Breast epithelium (tissue), 4 donors: ENCODE results near the gene LMBR1. TPM values are rescaled to one million over a fixed set of nuclear protein-coding genes. Genes with fewer than 3 reads are reported as not detected.
"Not testable (repeated sequence)": the region's sequence is repeated elsewhere in the genome, so short reads cannot be mapped to it uniquely, and the experiment has no call there.

Source experiments
- DNase-seq, 2 donors: peaks; one replicate each; pipeline ENCODE4 v3.0.0-alpha.2; 2019; ENCODE audit warnings: low spot score in 2 of 2
- H3K27ac ChIP-seq, 2 donors: fragments of 200-600 bp; sonication (generic) in 1 of 2; one replicate each; pipeline ENCODE4 v1.5.1; 2016 to 2019; ENCODE audit warnings: mild to moderate bottlenecking in 1 of 2
- H3K27me3 ChIP-seq, 2 donors: fragments of 200-600 bp; sonication (generic) in 1 of 2; one replicate each; pipeline versions ENCODE4 v1.5.1 to v1.6.0; 2017 to 2019; ENCODE audit warnings: control low read depth in 1 of 2, mild to moderate bottlenecking in 1 of 2
- H3K36me3 ChIP-seq: fragments of 200-600 bp; one replicate; pipeline ENCODE4 v1.5.1; 2019
- H3K4me1 ChIP-seq, 2 donors: fragments of 200-600 bp; sonication (generic); one replicate each; pipeline ENCODE4 v1.5.1; 2016 to 2019; ENCODE audit warnings: control low read depth in 1 of 2
- H3K4me3 ChIP-seq, 3 donors: fragments of 200-600 bp; sonication (generic); 1 replicate in 2 of 3; 2 replicates in 1 of 3; pipeline ENCODE4 v1.5.1; 2016 to 2019; ENCODE audit warnings: mild to moderate bottlenecking in 3 of 3, moderate library complexity in 2 of 3
- H3K9me3 ChIP-seq, 2 donors: fragments of 200-600 bp; sonication (generic) in 1 of 2; one replicate each; pipeline ENCODE4 v1.5.1; 2016 to 2019; ENCODE audit warnings: control low read depth in 1 of 2
- POLR2A ChIP-seq: fragments of 450-650 bp; IDR thresholded peaks from one replicate; pipeline ENCODE4 v1.6.1; 2016; ENCODE audit warnings: antibody characterized with exemption, mild to moderate bottlenecking, moderate library complexity
- POLR2AphosphoS5 ChIP-seq, 3 donors: sonication (generic); formaldehyde crosslinking; IDR thresholded peaks; one replicate each; pipeline ENCODE4 v1.6.1; 2017; ENCODE audit warnings: antibody characterized with exemption in 3 of 3
- intact Hi-C: fragments of 100-400 bp; cut with DNase I; formaldehyde crosslinking; loops from one replicate; pipeline ENCODE4 v1.15.1; 2023; ENCODE audit warnings: low total_unique reads
- total RNA-seq, 3 donors: library from RNA; depleted of rRNA; stranded (reverse); fragments of >200 nt; gene quantifications; one replicate each; pipeline ENCODE4 v1.1.0, GENCODE V29; 2016
- TF ChIP-seq, protein P1 (sequence below), 3 donors: fragments of 450-650 bp; IDR thresholded peaks; one replicate each; pipeline ENCODE4 v1.5.1; 2016 to 2017; ENCODE audit warnings: antibody characterized with exemption in 3 of 3, mild to moderate bottlenecking in 3 of 3, moderate library complexity in 3 of 3

The LMBR1 gene
- total RNA-seq, 3 donors from 2014 or later = 69.0 to 90.6 (median 88.8) TPM

DNA sequence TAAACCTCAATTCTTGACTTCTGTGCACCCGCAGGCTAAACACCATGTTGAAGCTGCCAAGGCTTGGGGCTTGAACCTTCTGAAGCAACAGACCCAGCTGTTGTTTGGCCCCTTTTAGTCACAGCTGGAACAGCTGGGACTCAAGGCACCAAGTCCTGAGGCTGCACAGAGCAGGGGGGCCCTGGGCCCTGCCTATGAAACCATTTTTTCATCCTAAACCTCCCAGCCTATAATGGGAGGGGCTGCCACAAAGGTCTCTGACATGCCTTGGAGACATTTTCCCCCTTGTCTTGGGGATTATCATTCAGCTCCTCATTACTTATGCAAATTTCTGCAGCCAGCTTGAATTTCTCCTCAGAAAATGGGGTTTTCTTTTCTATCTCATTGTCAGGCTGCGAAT is 31.8 kb downstream of the LMBR1 start:
- TF ChIP-seq POLR2AphosphoS5 (IDR thresholded peaks at IDR 0.05) (no peak), POLR2A (no peak)
- TF ChIP-seq, protein P1, sequence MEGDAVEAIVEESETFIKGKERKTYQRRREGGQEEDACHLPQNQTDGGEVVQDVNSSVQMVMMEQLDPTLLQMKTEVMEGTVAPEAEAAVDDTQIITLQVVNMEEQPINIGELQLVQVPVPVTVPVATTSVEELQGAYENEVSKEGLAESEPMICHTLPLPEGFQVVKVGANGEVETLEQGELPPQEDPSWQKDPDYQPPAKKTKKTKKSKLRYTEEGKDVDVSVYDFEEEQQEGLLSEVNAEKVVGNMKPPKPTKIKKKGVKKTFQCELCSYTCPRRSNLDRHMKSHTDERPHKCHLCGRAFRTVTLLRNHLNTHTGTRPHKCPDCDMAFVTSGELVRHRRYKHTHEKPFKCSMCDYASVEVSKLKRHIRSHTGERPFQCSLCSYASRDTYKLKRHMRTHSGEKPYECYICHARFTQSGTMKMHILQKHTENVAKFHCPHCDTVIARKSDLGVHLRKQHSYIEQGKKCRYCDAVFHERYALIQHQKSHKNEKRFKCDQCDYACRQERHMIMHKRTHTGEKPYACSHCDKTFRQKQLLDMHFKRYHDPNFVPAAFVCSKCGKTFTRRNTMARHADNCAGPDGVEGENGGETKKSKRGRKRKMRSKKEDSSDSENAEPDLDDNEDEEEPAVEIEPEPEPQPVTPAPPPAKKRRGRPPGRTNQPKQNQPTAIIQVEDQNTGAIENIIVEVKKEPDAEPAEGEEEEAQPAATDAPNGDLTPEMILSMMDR (IDR thresholded peaks at IDR 0.05) = no peak
- no peaks in the 10 kb centered on the region for H3K27me3 ChIP-seq
- H3K9me3 ChIP-seq = peaks cover 21 to 27% of the 10 kb centered on the region in 2 donors

GRCh38 chr7:156860099-156860498 is 32.9 kb downstream of the LMBR1 start:
- H3K27me3 ChIP-seq, H3K4me1 ChIP-seq, intact Hi-C loops, DNase-seq, H3K27ac ChIP-seq, H3K36me3 ChIP-seq, H3K4me3 ChIP-seq: not testable (repeated sequence)
- peaks cover 21 to 28% of the 10 kb centered on the region in 2 donors for H3K9me3 ChIP-seq

More for the DNA sequence above, 31.8 kb downstream of the LMBR1 start:
- DNase-seq = no peak
- H3K27ac ChIP-seq = no peak overlapping the region
- no peaks in the 10 kb centered on the region for H3K4me1 ChIP-seq
- H3K36me3 ChIP-seq = no peaks in the 10 kb centered on the region
- intact Hi-C loops = no loop called here
- H3K4me3 ChIP-seq = no peak overlapping the region

- TF ChIP-seq POLR2AphosphoS5 (IDR thresholded peaks at IDR 0.05) = no peak
- no peak for TF ChIP-seq POLR2A
- TF ChIP-seq, protein P1 (IDR thresholded peaks at IDR 0.05) = no peak
- intact Hi-C loops = no loop called here
- DNase-seq = no peak
- Histone ChIP-seq H3K4me3 (no peak overlapping the region), H3K9me3 (peaks cover 24 to 38% of the 10 kb centered on the region in 2 donors), H3K27me3 (no peaks in the 10 kb centered on the region), H3K36me3 (no peaks in the 10 kb centered on the region), H3K4me1 (no peaks in the 10 kb centered on the region), H3K27ac (no peak overlapping the region)
Observed at GRCh38 chr7:156858523-156858922, 34.5 kb downstream of the LMBR1 start.

- Histone ChIP-seq H3K27me3 (no peaks in the 10 kb centered on the region), H3K9me3 (peaks cover 24 to 38% of the 10 kb centered on the region in 2 donors), H3K27ac (no peak overlapping the region), H3K4me3 (no peak overlapping the region), H3K4me1 (no peaks in the 10 kb centered on the region), H3K36me3 (no peaks in the 10 kb centered on the region)
- TF ChIP-seq, protein P1 (IDR thresholded peaks at IDR 0.05) = no peak
- no peak for TF ChIP-seq POLR2A
- no peak for TF ChIP-seq POLR2AphosphoS5 (IDR thresholded peaks at IDR 0.05)
- intact Hi-C loops = no loop called here
- no peak for DNase-seq
Observed at GRCh38 chr7:156857757-156858156, 35.2 kb downstream of the LMBR1 start.

- DNase-seq = no peak
- Histone ChIP-seq H3K4me1 (no peaks in the 10 kb centered on the region), H3K27me3 (no peaks in the 10 kb centered on the region), H3K36me3 (no peaks in the 10 kb centered on the region), H3K27ac (no peak overlapping the region), H3K9me3 (peaks cover 9 to 24% of the 10 kb centered on the region in 2 donors), H3K4me3 (no peak overlapping the region)
- intact Hi-C loops = no loop called here
- TF ChIP-seq POLR2AphosphoS5 (IDR thresholded peaks at IDR 0.05) = no peak
- no peak for TF ChIP-seq POLR2A
- TF ChIP-seq, protein P1 (IDR thresholded peaks at IDR 0.05) = no peak
Observed at GRCh38 chr7:156854654-156855053, 38.3 kb downstream of the LMBR1 start.

DNA sequence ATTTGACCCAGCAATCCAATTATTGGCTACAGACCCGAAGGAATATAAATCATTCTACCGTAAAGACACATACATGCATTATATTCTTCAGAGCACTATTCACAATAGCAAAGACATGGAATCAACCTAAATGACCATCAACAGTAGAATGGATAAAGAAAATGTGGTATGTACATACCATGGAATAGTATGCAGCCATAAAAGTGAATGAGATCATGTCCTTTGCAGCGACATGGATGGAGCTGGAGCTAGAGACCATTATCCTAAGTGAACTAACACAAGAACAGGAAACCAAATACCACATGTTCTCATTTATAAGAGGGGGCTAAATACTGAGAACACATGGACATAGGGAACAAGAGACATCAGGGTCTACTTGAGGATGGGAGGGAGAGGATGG is 44.0 kb downstream of the LMBR1 start:
- H3K27me3 ChIP-seq = no peaks in the 10 kb centered on the region
- no peak overlapping the region for H3K4me3 ChIP-seq
- no peak for TF ChIP-seq POLR2AphosphoS5 (IDR thresholded peaks at IDR 0.05)
- no peak for TF ChIP-seq POLR2A
- TF ChIP-seq, protein P1 (IDR thresholded peaks at IDR 0.05) = no peak
- intact Hi-C loops = no loop called here
- peaks cover 0 to 3% of the 10 kb centered on the region in 2 donors for H3K9me3 ChIP-seq
- H3K4me1 ChIP-seq = no peaks in the 10 kb centered on the region
- no peak overlapping the region for H3K27ac ChIP-seq
- no peaks in the 10 kb centered on the region for H3K36me3 ChIP-seq
- no peak for DNase-seq
